HepG2 (cell line): ENCODE data around the gene C11orf91. TPM values are rescaled to one million over a fixed set of nuclear protein-coding genes. Genes with fewer than 3 reads are reported as not detected.

Experiments
- ARID5B ChIP-seq: IDR thresholded peaks from 2 replicates; pipeline ENCODE4 v1.4.0; 2020; ENCODE audit warnings: mild to moderate bottlenecking, missing genetic modification reagents
- BORCS8-MEF2B ChIP-seq: sonication (generic); formaldehyde crosslinking; IDR thresholded peaks from 2 replicates; pipeline ENCODE4 v1.8.0; 2022; ENCODE audit warnings: mild to moderate bottlenecking, missing genetic modification reagents
- CBX1 ChIP-seq: IDR thresholded peaks from one replicate; pipeline ENCODE4 v1.6.1; 2016; ENCODE audit warnings: antibody characterized with exemption, low read depth
- DR1 ChIP-seq: sonication (generic); formaldehyde crosslinking; IDR thresholded peaks from 2 replicates; pipeline ENCODE4 v1.8.0; 2021; ENCODE audit warnings: mild to moderate bottlenecking, missing genetic modification reagents, inconsistent platforms
- HNRNPLL ChIP-seq: fragments of 200-400 bp; formaldehyde crosslinking; IDR thresholded peaks from 2 replicates; pipeline ENCODE4 v1.6.1; 2017; ENCODE audit warnings: mild to moderate bottlenecking, low read depth, low read length; ENCODE audit not compliant: poor library complexity, severe bottlenecking
- MNT ChIP-seq: fragments of 450-650 bp; IDR thresholded peaks from 2 replicates; pipeline ENCODE4 v1.6.1; 2016
- POLR2AphosphoS5 ChIP-seq: IDR thresholded peaks from 2 replicates; pipeline ENCODE4 v1.6.1; 2012; ENCODE audit warnings: low read depth, low read length
- SNAPC2 ChIP-seq: sonication (generic); formaldehyde crosslinking; IDR thresholded peaks from 2 replicates; pipeline ENCODE4 v1.8.1; 2022; ENCODE audit warnings: mild to moderate bottlenecking, missing genetic modification reagents
- STAT6 ChIP-seq: sonication (generic); formaldehyde crosslinking; IDR thresholded peaks from 2 replicates; pipeline ENCODE4 v1.4.0; 2020; ENCODE audit warnings: missing genetic modification reagents, mild to moderate bottlenecking, borderline replicate concordance
- TEAD3 ChIP-seq: optimal IDR thresholded peaks from 2 replicates; pipeline ENCODE3; 2016; ENCODE audit warnings: borderline replicate concordance
- THAP11 ChIP-seq: IDR thresholded peaks from 2 replicates; pipeline ENCODE4 v1.6.1; 2016; ENCODE audit warnings: missing biosample characterization, missing genetic modification reagents
- ZBTB7A ChIP-seq: sonication (generic); formaldehyde crosslinking; IDR thresholded peaks from 2 replicates; pipeline ENCODE4 v1.8.0; 2022; ENCODE audit warnings: mild to moderate bottlenecking, missing genetic modification reagents
- ZNF512 ChIP-seq: sonication (generic); formaldehyde crosslinking; IDR thresholded peaks from 2 replicates; pipeline ENCODE4 v1.4.0; 2020; ENCODE audit warnings: mild to moderate bottlenecking, missing genetic modification reagents
- ZSCAN5A ChIP-seq: sonication (generic); formaldehyde crosslinking; IDR thresholded peaks from 2 replicates; pipeline ENCODE4 v1.8.0; 2022; ENCODE audit warnings: mild to moderate bottlenecking, missing genetic modification reagents, borderline replicate concordance
- polyA plus RNA-seq, 8 experiments: library from polyadenylated mRNA; depleted of rRNA in 3 of 8; stranded (reverse) in 7 of 8; unstranded in 1 of 8; fragments of >200 nt; fragmentation: Illumina TruSeq in 4 of 8; extraction: Trizol in 4 of 8; gene quantifications; 2 replicates each; pipeline versions ENCODE4 v1.2.1 to v1.2.3, GENCODE V29; 2011 to 2016; ENCODE audit warnings: low read depth in 4 of 8, missing spikeins in 1 of 8, mixed read lengths in 1 of 8; ENCODE audit not compliant: insufficient read depth in 1 of 8
- total RNA-seq, 5 experiments: library from RNA; depleted of rRNA; stranded (reverse); fragments of >200 nt; fragmentation: Illumina TruSeq; extraction: Trizol; gene quantifications; 2 replicates each; pipeline ENCODE4 v1.2.3, GENCODE V29; 2016; ENCODE audit warnings: low read depth in 1 of 5

C11orf91 gene
- total and polyA plus RNA-seq, 2 of the 13 experiments (the other 11 are each of a cell fraction or from before 2014, with no cell fraction given) = 0.35 TPM; not detected in 1

- TF ChIP-seq STAT6 (CRISPR knock-in tag) (no peak), MNT (0 out of 2 replicates have a peak, but pooled peaks have one; percentile 11), THAP11 (CRISPR knock-in tag) (0 out of 2 replicates have a peak, but pooled peaks have one; percentile 4), HNRNPLL (peak; percentile 45), ARID5B (CRISPR knock-in tag) (peak; percentile 21; the same call in 1 of the 2 replicates), SNAPC2 (0 out of 2 replicates have a peak, but pooled peaks have one; percentile 28), DR1 (CRISPR knock-in tag) (peak; percentile 59; the same call in 1 of the 2 replicates), POLR2AphosphoS5 (peak; percentile 83), ZBTB7A (CRISPR knock-in tag) (peak; percentile 83; the same call in 1 of the 2 replicates), TEAD3 (CRISPR knock-in tag) (peak; percentile 76), ZNF512 (no peak), ZSCAN5A (peak; percentile 61; the same call in 1 of the 2 replicates), CBX1 (no peak), BORCS8-MEF2B (CRISPR knock-in tag) (peak; percentile 56; the same call in 1 of the 2 replicates)
These were observed at the start of gene C11orf91 (continued) for GRCh38 chr11:33700502-33701271.
